Endometrium (tissue), 2 donors: ENCODE results near the gene LECT2.

Experiments used
- FAIRE-seq: peaks from 2 replicates; lab custom pipeline; 2012; peaks lifted over from hg19 to GRCh38; lab: Jason Lieb, UNC
- donor health status: control.
- donor health status: control.

The LECT2 gene

GRCh38 chr5:135934939-135935338 is 19.8 kb downstream of the LECT2 start:
- no peak for FAIRE-seq

- no peak for FAIRE-seq
Measured at GRCh38 chr5:135930949-135931295, 23.9 kb downstream of the LECT2 start.

GRCh38 chr5:135930029-135930948 is 24.5 kb downstream of the LECT2 start:
- FAIRE-seq, result no peak

GRCh38 chr5:135921388-135921787 is 33.4 kb downstream of the LECT2 start:
- no peak for FAIRE-seq

- FAIRE-seq, result no peak
Measured at GRCh38 chr5:135920199-135920598, 34.6 kb downstream of the LECT2 start.

- no peak for FAIRE-seq
Measured at GRCh38 chr5:135916638-135917263, 38.0 kb downstream of the LECT2 start.

- FAIRE-seq, result no peak
Measured at GRCh38 chr5:135915466-135916001, 39.2 kb downstream of the LECT2 start.

- no peak for FAIRE-seq
Measured at GRCh38 chr5:135913713-135914626, 40.8 kb downstream of the LECT2 start.

- no peak for FAIRE-seq
Measured at GRCh38 chr5:135905144-135905543, 49.6 kb downstream of the LECT2 start.

GRCh38 chr5:135901633-135902032 is 53.1 kb downstream of the LECT2 start:
- no peak for FAIRE-seq

- no peak for FAIRE-seq
Measured at GRCh38 chr5:135900276-135900675, 54.5 kb downstream of the LECT2 start.

- no peak for FAIRE-seq
Measured at GRCh38 chr5:135898651-135899050, 56.1 kb downstream of the LECT2 start.
